ENCODE results near the gene POFUT2.
"Not testable (repeated sequence)": the region's sequence is repeated elsewhere in the genome, so short reads cannot be mapped to it uniquely, and the experiment has no call there.

Gene POFUT2

GRCh38 chr21:45310459-45310858 lies 22.8 kb upstream of the POFUT2 start:
- DNase-seq (ENCODE audit: low read depth in 4 of 4, low spot score in 1 of 4): no peak

DNA sequence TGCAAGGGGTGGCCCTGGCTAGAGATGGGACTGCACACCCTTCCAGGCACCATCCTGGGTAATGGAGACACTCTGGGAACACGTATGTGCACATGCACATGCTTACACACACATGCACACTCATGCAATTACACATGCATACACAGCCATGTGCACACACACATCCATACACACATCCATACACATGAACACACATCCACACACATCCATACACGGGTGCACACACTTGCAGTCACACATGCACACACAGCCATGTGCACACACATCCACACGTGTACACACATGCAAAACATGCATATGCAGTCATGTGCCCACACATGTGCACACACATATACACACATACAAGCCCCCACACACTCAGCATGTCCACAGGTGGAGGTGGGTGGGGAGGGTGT lies 22.3 kb upstream of the POFUT2 start:
- DNase-seq (ENCODE audit: low read depth in 4 of 4, low spot score in 1 of 4): no peak

- DNase-seq (ENCODE audit: low read depth in 4 of 4, low spot score in 1 of 4): peak in 1 of 4 experiments; percentile 30
Observed at GRCh38 chr21:45309069-45309986, 21.6 kb upstream of the POFUT2 start.

DNA sequence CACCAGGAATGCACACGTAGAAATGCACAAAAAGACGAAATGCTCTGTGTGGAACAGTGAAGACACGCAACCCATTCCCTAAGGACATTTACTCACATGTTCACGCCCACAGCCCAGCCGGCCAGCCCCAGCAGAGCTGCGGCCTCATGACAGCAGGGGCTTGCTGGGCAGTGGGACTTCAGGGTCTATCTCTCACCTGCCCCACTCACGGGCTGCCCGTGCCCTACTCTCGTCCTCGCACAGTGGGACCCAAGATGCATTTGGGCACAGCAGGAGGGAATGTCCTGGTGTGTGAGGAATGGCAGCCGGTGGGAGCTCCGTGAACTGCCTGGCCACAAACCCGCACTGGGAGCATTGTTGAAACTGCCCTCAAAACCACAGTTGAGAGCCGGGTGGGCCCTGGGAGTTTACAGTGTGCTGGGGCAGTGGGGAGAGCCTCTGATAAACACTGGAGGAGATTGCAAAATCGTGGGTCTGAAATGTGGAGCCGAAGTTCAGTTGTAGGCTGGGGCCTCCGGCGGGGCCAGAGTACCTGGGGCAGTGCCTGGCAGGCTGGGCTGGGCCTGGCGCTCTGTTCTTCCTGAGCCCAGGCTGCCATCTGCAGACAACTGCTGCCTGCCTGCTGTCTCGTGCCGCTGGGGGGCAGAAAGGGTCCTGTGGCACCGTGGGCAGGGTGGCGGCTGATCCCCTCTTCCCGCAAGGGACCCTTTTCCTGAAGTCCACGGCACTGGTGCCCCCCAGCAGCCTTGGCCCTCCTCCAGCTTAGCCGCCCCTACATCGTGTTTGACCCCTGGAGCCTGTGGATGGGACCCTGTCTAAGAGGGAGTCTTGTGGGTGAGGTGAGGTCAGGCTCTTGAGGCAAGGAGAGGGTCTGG lies 20.7 kb upstream of the POFUT2 start:
- DNase-seq (ENCODE audit: low read depth in 4 of 4, low spot score in 1 of 4): no peak

DNA sequence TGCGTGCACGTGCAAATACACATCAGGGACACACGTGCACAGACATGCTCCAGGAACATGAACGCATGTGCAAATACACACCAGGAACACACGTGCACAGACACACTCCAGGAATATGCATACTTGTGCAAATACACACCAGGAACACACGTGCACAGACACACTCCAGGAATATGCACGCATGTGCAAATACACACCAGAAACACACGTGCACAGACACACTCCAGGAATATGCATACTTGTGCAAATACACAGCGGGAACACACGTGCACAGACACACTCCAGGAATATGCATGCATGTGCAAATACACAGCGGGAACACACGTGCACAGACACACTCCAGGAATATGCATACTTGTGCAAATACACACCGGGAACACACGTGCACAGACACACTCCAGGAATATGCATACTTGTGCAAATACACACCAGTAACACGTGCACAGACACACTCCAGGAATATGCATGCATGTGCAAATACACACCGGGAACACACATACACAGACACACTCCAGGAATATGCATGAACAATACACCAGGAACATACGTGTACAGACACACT lies 20.0 kb upstream of the POFUT2 start:
- DNase-seq (ENCODE audit: low read depth in 4 of 4, low spot score in 1 of 4): not testable (repeated sequence)

GRCh38 chr21:45306832-45307571 lies 19.3 kb upstream of the POFUT2 start:
- no peak for DNase-seq (ENCODE audit: low read depth in 4 of 4, low spot score in 1 of 4)

DNA sequence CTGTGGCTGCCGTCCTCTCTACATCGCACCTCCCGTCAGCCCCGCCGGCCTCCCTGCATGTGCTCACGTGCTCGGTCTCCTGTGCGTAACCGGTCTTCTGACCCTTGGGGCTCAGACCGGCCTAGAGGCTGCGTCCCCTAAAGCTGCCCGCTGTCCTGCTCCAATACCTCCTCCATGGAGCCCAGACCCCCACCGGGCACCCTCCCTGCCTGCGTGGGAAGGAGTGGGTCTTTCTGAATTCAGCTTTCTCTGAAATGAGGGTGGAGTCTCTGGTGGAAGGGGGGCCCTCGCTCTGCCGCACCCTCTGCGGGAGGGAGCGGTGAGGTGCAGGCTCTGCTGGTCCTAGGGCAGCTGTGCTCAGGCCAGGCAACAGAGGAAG lies 18.7 kb upstream of the POFUT2 start:
- DNase-seq (ENCODE audit: low read depth in 4 of 4, low spot score in 1 of 4): no peak

DNA sequence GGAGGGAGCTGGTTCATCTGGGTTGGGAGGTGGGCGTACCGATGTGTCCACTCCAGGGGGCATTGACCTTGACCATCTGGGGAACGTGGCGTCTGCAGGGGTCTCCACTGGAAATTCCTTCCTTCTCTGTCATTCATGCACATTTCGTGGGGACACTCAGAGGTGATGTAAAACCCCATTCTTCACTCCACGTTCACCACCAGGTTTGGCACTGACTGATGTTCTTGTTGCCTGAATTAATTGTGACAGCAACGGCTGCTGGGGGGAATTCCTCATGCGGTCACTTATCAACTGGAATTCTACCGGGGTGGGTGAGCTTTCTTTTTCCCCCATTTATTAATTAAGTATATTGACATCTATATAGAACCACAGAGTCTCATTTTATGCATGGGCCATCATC lies 18.1 kb upstream of the POFUT2 start:
- DNase-seq (ENCODE audit: low read depth in 4 of 4, low spot score in 1 of 4): no peak

DNA sequence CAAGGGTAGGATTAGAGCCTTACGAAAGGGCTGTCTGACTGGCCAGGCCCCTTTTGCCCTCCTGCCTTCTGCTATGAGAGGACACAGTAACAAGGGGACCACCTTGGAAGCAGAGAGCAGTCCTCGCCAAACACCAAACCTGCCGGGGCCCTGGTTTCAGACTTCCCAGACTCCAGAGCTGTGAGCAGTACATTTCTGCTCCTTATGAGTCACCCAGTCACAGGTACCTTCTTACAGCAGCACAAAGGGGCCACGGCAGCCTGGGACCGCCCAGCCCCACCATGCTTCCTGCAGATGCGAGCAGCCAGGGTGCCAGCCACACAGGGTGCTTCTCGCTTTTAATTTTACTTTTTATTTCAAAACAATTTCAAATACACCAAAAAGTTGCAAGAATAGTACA lies 17.2 kb upstream of the POFUT2 start:
- no peak for DNase-seq (ENCODE audit: low read depth in 4 of 4, low spot score in 1 of 4)

- no peak for DNase-seq (ENCODE audit: low read depth in 4 of 4, low spot score in 1 of 4)
Observed at GRCh38 chr21:45304476-45304830, 16.8 kb upstream of the POFUT2 start.

GRCh38 chr21:45303751-45304475 lies 16.2 kb upstream of the POFUT2 start:
- DNase-seq (ENCODE audit: low read depth in 4 of 4, low spot score in 1 of 4): no peak

DNA sequence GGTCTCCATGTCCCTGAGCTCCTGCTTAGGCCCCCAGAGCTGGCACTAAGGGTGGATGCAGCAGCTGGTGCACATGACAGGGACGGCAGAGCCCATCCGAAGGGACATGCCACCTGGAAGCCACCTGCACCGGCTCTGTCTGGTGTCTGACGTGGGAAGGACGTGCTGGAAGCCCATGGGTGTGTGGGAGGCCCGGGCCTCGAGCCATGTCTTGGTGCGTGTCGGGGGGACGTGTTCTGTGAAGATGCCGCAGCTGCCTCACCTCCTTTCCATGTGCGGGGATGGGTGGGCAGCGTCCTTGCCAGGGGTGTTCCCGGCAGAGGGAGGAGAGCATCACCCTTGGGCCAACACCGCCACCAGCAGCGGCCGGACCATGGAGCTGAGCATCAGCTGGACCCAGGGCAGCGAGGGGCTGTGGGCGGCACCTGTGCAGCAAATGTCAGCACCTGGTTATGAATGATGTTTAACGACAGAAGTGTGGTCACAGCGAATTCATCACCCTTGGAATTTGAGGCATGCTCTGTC lies 15.5 kb upstream of the POFUT2 start:
- no peak for DNase-seq (ENCODE audit: low read depth in 4 of 4, low spot score in 1 of 4)

GRCh38 chr21:45302082-45303061 lies 14.7 kb upstream of the POFUT2 start:
- peak in 2 of 4 experiments; percentile 22 to 30 for DNase-seq (ENCODE audit: low read depth in 4 of 4, low spot score in 1 of 4)

- DNase-seq (ENCODE audit: low read depth in 4 of 4, low spot score in 1 of 4): no peak
Observed at GRCh38 chr21:45301521-45302081, 13.9 kb upstream of the POFUT2 start.

GRCh38 chr21:45300786-45301520 lies 13.3 kb upstream of the POFUT2 start:
- no peak for DNase-seq (ENCODE audit: low read depth in 4 of 4, low spot score in 1 of 4)

DNA sequence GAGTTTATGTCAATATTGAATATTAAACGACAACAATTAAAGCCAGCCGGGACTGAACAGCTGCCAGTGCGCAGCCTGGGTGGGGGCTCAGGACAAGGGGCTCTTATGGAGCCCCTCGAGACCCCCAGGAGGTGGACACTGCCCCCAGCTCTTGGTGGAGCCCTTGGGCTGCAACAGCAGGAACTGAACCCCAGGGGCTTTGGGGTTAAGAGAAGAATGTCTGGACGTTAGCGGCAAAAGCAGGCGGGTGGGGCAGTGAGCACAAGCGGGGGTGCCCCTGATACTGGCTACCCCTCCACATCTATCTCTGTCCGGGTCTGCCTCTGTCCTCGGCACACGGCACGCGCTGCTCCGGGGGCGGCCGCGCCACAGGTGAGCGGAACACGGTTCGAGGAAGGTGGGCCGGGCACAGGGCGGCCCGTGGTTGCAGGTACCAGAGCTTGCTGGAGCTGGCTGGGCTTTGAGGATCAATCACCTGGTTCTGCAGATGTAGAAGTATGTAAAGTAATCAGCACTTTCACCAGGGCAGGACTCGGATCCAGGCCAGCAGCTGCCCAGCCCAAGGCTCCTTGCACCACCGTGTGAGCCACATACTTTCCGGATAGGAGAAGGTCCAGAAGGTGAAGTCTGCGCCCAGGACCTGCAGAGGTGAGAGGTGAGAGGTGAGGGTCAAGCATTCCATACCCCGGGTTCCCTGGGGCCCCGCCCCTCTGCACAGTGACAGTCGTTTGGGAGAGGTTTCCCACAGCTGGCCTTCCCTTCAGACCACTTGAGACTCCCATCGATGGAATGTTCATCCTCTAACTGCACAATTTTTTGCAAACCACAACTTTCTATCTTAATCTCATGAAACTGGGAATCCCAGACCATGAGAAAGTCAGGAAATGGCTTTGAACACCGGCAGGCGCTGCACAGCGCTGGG lies 12.4 kb upstream of the POFUT2 start:
- DNase-seq (ENCODE audit: low read depth in 4 of 4, low spot score in 1 of 4): no peak

All from stimulated activated CD4-positive, alpha-beta T cell treated with anti-CD3 and anti-CD28 coated beads, Interleukin-1b, Interleukin-23, amount 100 ng/mL, for 24 hours (primary cell).